ENCODE results near the gene PLA2G4A.

PLA2G4A gene

DNA sequence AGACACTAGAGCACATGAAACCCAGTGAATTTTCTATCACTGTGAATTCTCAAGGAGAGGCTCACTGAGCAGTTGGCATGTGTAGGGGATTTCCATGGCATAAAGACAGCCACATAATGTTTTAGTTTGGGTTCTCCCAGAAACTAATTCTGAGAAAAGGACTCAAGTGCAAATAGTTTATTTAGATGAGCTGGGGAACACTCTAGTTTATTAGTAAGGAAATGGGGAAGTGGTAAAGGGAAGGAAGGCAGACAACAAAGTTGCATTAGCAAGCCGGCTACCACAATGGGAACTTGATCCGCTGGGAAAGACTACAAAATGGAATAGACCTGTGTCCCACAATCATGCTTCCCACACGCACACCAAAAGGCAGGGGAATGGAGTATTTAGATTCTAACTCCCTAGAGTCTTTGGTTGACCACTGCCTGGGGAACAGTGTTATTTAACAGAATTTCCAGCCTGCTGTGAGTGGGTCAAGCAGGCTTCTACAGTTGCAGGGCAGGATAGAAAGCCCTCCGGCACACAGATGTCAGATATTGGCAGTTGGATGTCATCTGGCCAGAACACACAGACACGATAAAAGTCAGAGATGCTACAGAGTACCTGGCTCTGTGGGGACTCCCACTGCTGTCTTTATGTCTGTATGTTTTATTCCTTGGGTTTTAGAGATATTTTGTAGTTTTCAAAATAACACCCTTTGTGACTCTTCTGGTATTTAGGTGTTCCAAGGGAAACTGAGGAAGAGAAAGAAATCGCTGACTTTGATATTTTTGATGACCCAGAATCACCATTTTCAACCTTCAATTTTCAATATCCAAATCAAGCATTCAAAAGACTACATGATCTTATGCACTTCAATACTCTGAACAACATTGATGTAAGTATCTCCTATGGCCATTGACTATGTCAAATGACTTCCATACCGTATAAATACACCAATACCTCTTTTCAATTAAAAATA lies 150.1 kb downstream of the PLA2G4A start:
- no peak for DNase-seq

DNA sequence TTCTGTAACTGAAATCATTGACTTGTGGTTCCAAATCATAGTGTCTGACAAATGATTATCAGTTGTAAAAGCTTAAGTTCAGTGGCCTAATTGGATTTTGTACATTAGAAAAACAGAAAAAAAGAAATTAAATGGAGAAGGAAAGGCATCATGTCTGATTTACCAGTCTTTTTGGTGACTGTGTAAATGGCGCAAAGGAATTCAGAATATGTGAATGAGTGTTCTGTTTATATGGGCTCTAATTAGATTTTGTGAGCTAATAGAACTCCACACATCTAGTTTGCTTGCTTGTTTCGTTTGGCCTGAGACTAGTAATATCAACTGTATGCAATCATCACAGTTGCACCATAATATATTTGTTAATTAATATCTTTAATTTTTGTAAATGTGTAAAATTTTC lies 151.7 kb downstream of the PLA2G4A start:
- DNase-seq, result no peak

DNA sequence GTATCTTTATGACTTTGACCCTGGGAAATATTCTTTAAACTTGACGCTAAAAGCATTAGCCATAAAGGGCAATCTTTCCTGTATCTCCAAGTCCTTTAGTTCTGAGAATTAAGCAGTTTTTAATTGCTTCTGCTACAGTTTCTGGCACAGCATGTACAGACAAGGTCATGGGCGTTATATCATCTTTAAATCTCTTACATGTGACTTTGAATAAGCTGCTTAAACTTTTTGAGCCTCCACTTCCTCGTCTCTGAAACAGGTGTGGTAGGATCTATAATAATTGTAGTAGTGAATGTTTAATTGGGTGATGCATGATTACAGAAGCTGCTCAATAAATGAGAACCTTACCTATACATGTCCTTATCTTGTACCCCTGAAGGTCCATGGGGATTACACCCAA lies 153.4 kb downstream of the PLA2G4A start:
- DNase-seq, result no peak

DNA sequence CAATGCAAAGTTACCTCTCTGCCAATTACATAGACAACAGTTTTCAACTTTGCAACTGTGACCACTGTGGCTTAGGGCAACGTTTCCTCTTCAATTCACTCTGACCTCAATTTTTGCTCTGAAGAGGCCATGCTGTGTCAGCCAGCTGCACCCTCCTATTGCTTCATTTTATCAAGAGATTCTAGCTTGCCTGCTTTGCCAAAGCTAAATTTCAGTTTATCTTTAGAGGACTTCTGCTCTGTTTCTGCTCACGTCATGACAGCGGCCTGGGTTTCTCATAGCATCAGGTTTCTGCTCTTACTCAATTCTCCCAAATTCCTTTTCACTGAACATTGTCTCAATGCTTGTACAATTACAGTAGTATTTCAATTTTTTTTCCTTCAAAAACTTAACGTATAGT lies 154.6 kb downstream of the PLA2G4A start:
- DNase-seq, result no peak

DNA sequence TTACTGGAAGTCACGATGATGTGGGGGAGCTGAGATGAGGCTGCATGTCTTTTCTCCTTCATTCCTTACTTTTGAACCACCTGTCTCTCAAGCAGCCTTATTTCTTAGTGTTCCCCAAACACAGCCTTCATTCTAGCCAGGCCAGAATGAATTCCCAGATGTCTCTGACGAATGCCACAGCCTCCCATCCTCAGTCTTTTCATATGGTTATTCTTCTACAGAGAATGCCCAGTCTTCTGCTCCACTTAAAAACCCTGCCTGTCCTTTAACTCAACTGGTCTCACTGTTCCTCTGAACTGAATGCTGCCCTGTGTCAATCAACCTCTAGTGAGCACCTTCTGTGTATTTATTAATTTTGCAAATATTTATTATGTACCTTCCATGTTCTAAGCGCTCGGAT lies 156.2 kb downstream of the PLA2G4A start:
- no peak for DNase-seq

DNA sequence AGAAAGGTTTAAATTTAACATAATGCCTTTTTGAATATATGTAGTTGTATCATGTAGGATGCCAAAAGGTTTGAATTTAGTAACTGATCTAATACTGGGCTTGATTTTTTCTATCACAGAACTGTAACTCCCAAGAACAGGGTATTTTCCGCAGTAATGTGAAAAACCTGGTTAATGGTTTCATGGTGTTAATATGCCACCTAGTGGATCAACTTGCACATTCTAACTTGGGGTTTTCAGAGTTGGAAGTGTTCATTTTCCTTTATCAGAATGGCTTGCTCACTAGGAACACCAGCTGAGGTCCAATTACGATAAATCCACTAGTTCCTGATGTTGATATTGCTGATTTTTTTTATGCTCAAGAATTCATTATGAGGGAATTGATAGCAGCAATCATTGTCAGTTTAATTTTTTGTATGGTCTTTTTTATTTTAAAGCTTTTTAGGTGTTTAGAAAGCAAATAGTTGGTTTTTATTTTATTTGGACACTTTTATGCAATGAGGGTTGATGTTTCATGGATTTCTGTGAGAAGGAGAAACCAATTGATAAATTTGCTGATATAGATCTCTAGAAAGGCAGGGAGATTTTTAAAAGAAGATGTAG lies 157.2 kb downstream of the PLA2G4A start:
- DNase-seq, result peak; percentile 48

DNA sequence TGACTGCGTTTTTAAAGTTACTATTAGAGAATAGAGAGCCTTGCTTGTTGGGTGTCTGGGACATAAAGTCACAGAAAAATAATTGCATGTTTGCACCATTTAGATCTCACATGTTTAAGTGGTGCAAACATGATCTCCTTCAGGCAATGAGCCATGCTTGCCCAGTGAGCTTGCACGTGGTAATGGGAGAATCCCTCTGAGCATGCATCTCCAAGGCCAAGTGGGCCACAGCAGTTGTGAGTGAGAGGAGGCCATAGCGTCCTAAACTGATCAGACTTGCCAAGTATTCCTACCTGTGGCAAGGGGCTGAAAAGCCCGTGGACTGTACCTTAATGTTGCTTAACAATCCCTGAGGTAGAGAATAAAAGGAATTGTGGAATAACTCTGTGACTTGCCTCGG lies 158.3 kb downstream of the PLA2G4A start:
- DNase-seq, result no peak

DNA sequence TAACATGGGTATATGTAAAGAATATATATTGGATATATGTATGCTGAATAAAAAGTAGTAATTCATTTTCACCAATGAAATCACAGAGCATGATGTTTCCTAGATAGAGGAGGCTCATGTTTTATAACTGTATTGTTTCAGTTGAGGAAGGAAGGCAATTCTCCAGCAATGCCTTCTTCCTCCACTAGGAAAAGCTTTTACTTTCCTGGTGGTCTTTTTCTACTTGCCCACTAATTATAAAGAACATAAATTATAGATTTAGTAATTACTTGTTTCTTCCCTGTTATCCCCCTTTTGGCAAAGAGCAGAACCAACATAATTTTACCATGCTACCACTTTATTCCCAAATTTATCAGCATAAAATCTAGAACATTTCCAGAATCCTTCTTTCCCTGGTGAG lies 159.0 kb downstream of the PLA2G4A start:
- DNase-seq, result no peak

DNA sequence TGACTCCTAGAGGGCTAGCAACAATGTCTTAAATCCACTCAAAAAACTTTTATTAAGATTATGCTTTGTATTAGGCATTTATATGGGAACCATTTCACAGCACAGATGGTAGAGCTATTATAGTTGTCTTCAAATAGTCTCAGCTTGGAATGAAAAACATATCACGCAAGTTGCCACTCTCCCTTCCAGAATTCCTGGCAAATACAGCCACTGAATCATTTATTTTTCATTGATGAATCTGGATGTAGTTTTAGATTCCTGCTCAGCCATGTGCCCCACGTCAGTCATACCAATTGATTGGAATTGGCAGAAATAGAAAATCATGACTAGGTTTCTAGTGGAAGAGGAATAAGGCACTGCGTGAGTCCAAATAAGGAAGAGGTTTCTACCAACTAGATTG lies 165.2 kb downstream of the PLA2G4A start:
- DNase-seq, result no peak

DNA sequence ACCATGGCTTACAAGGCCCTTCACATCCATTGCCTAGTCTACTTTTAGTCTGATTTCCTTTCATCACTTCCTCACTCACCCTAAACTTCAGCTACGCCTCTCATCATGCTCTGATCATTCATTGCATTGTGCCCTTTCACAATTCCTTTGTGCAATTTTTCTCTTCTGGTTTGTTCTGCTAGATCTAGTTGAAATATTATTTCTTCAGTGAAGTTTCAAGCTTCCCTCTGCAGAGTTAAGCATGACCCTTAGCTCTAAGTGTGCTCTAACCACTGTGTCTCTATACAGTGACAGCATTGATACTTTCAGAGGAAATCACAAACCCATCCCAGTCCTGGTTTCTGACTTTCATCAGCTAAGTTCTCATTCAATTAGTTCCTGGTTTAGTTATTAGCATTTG lies 166.1 kb downstream of the PLA2G4A start:
- no peak for DNase-seq

DNA sequence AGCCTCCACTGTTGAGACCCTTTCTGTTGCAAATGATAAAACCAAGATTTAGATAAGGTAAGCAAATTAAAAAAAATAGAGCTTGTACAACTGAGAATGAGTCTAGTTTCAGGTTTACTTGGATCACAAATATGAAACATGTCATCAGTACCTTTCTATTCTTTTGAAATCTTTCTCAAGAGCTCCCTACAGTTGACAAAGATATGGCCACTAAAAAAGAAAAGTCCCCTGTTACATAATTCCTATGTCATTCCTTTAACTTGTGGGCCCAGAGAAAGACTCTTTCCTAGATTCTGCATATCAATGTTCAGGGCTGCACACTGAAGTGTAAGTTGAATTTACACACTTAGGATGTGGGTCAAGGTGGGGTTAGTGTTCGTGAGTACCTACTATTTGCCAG lies 168.1 kb downstream of the PLA2G4A start:
- no peak for DNase-seq

DNA sequence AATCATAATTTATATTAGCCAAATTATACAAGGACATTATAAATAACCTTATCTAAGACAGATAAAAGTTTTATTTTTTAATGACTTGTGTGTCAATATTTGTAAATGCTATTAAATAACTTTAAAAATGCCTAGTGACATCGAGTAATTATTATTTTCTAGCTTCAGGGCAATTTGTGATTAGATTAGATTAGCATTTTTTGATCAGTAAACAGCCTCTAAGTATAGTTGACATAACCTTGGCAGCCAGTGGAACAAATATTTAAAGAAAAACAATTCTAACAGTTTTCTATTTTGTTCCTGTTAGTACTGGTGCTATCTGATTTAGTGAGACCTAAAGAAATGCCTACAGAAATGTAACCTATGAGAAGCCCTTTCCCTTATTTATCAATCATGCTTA lies 169.1 kb downstream of the PLA2G4A start:
- DNase-seq, result no peak

DNA sequence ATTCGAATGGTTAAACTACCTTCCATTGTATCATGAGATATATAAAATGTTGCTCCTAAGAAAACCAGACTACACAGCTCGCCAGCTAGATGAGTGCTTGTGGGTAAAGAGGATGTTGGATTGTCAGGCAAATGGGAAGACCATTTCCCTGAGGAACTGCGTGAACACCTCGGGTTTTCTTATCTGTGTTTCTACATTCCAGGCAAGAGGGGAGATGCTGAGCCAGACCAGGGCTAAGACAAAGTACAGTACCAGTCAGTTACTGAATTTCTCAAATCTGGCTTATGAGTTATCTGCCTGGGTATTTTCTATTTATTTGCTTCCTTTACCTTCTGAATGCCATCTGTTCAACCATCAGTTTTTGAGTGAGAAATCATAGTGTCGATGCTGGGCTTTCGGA lies 170.8 kb downstream of the PLA2G4A start:
- DNase-seq, result no peak

DNA sequence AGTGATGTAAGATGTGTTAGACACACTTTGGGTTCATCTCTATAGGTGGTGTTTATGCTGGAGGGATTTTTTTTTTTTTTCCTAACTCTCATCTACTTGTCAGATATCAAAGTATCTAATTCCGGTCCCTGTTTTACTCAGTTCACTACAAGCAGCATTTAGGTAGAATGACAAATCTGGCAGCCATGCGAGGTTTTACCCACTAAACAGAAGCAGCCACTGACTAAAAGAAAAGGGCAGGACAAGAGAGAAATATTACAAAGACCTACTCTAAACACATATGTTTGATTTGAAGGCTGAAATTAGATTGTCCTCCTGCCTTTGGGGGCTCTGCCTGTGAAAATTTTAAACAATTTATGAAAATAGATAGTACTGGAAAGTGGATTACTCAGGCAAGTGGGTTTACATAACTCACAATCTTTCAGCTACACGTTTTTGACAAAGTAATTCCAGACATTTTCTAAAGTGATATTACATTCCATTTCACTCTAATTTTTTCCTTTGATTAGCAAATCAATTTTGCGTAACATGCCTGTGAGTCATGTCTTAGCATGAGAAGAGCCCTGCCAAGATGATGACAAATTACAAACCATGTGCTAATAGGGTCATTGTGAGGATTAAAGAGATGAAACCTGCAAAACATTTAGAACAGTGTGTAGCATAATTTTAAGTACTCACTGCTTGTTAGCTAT lies 172.6 kb downstream of the PLA2G4A start:
- DNase-seq, result no peak

DNA sequence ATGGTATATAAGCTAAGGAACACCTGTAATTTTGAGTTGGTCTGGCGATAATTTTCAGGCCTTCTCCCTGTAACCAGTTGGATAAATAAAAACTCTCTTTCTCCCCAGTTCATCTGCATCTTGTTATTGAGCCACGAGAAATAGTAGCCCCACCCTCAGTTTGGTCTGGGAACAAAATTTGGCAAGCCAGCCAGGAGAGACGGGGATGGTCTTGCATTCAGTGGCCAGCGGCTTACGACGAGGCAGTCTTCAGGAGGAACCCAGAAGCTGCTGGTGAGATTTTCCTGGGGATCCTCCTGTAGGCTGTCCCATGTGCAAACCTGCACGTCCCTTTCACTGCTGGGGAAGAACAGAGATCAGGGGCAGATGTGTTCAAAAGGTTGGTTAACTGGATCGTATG lies 174.6 kb downstream of the PLA2G4A start:
- DNase-seq, result no peak

DNA sequence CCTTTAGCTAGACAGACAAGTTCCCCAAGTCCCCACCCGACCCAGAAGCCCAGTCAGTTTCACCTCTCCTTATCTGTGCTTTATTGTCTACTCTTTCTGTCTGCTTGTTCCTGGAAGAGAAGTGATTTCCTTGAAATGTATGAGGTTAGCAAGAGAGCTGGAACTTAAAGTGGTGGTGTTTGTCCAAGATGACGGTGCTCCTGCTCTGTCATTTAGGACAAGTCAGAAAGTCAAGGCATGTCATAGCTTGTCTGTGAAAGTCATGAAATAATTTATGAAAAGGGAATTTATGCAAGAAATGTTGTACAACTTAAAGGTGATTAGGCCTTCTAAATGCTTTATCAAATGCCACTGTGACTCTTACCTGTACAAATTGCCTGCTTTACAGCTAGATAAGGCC lies 178.1 kb downstream of the PLA2G4A start:
- no peak for DNase-seq

DNA sequence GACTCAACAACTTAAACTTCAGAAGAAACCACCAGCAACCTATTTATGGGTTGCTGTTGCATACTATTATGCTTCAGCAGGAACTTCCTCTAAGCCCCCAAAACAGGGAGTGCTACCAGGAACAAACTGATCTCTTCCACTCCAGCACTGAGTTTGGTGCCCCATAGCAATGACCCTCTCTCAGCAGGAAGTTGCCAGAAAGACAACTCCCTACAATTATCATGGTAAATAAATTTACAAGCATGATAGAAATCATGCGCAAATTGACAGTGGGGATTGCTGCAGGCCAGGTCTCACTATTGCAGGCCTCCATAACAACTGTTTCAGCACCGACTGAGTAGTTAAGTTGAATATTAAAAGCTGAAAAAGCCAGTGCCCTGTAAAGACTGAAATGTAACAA lies 180.6 kb downstream of the PLA2G4A start:
- DNase-seq, result no peak

DNA sequence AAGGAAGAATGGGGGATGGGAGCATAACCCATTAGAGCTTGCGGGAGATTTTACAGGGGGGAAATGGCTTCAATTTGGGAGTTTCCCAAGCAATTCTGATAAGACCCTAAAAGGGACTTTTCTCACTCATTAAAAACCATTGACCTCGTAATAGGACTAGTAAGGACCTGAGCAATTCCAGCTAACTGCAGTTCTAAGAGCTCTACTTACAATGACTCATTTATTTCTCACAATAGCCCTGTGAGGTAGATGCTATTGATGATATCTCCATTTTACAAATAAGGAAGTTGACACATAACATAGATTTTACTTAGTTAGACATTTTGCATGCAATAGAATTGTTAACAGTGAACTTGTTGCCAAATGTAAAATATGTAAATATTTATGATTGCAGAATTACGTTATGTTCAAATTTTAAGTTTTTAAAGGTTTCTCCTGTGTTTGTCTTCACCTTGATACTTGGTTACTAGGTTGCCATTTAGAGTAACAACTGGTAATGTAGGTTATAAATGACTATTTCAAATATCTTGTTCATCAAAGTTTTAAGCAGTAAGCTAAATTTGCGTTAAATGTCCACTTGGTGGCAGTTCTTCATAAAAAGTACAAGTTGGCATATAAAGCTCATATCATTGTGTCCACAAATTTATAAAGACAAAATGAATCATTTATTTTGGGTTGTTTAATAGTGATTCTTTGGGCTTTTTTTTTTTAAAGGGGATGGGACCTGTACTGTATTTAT lies 182.0 kb downstream of the PLA2G4A start:
- no peak for DNase-seq

DNA sequence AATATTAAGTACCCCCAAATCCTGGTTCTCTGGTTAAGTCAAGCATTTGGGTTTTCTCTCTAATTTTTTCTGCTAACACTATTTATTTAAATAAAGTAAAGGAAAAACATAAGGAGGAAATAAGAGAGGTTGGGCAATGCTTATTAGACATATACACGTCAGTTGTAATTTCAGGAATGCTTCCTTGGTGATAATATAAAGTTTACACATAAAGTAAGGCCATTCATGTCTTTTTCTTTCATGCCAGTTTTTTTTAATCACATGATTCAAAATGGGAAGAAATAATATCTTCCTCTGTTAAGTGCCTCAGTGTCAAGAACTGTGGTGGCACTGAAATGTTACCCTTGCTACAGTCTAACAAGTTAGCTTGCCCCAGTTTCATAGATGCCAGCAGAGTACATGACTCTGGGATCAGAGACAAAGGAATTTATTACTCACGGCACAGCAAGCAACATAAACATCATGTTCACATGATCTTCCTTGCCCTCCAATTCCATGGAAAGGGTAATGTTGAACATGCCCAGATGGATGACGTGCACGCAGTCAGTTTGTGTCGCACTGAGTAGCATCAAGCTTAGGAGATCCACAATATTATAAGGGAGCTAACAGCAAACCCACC lies 184.9 kb downstream of the PLA2G4A start:
- DNase-seq, result no peak

DNA sequence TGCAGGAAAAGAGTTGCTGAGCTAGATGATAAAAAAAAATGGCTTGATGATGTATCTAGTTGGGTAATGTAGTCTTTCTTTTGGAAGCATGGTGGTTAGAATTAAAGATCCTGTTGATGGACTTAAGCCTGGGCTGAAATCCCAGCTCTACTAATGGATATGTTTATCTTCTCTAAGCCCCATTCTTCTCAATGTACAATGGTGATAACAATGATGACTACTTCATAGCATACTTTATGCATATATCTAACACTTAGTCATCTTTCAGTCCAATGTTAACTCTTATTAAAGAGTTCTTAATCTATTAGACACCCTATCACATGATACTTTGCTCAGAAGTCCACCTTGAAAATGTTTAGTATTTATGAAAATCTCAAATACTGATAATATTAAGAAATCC lies 189.5 kb downstream of the PLA2G4A start:
- DNase-seq, result no peak

DNA sequence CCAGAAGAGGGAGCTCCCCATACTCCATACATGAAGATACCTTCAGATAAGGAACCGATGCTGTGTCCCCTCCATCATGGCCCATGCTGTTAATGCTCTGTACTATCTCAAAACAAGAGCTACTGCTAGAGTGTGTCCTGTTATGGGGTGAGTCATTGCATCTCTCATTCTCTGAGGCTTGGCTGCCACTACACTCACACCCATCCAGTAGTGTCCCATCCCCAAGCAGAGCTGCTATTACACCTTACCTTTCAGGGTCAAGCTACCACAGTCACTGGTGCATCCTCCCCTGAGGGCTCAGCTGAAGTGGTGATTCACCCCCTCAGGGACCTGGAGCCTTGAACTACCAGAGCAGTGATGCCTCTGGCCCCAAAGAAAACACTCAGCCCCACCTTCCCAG lies 198.5 kb downstream of the PLA2G4A start:
- DNase-seq, result no peak

DNA sequence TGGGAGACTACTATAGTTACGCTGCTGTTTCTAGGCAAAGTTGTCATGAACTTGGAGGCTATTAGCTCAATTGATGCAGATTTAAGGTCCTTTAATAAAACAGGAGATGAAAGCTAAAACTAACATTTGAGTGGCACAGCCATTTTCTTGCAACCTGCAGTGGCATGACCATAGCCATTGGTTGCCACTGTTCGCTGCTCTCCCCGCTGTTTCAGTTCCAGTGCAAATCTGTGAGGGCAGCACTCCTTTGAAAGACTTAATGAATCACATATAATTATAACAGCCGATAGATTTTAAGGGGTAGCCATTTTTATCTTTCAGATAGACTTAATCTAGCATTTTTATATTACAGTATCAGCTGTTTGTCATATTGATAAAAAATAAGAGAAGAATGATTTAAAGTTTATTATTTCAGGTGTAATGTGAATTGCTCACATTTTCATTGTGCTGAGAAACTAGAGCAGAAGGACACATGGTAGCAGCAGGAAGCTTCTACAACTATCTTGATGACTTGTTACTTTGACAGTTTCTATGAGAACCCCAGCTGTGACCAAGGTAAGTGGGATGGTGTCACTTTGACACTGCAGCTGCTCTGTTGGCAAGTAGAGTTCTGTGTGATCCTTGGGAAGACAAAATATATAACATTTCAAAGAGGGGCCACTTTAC lies 203.7 kb downstream of the PLA2G4A start:
- no peak for DNase-seq
